Activated T-helper 17 cell treated with anti-CD3 and anti-CD28 coated beads, Interleukin-2, amount 50 U/mL, for 72 hours (primary cell): ENCODE results near the gene KLHL42. TPM values are rescaled to one million over a fixed set of nuclear protein-coding genes. Genes with fewer than 3 reads are reported as not detected.

Experiments used
- ATAC-seq: fragments of 150-1000 bp; cut with Tn5 transposase; replicated peaks from 2 replicates; pipeline ENCODE4 v1.10.0; 2021; ENCODE audit warnings: mild to moderate bottlenecking, moderate library complexity
- H3K27ac Mint-ChIP-seq: one replicate; pipeline ENCODE4 v1.8.0; 2022; ENCODE audit warnings: mixed read lengths
- H3K27me3 Mint-ChIP-seq: one replicate; pipeline ENCODE4 v1.8.0; 2022; ENCODE audit warnings: mixed read lengths
- H3K36me3 Mint-ChIP-seq: one replicate; pipeline ENCODE4 v1.8.0; 2022; ENCODE audit warnings: low read depth, mild to moderate bottlenecking, mixed read lengths
- H3K4me1 Mint-ChIP-seq: one replicate; pipeline ENCODE4 v1.8.0; 2022; ENCODE audit warnings: mixed read lengths
- H3K4me3 Mint-ChIP-seq: one replicate; pipeline ENCODE4 v1.8.0; 2022; ENCODE audit warnings: mild to moderate bottlenecking, mixed read lengths
- H3K9me3 Mint-ChIP-seq: one replicate; pipeline ENCODE4 v1.8.0; 2022; ENCODE audit warnings: mixed read lengths
- total RNA-seq, 2 donors: library from RNA; stranded (reverse); gene quantifications; one replicate each; pipeline ENCODE4 v1.2.3, GENCODE V29; 2022

KLHL42 gene
- total RNA-seq, 2 donors from 2014 or later, result 9.6 to 12.2 TPM

GRCh38 chr12:27771481-27772327 is 8.3 kb upstream of the KLHL42 start:
- Mint-ChIP-seq H3K4me3 (no peak overlapping the region), H3K4me1 (no peaks in the 10 kb centered on the region), H3K27me3 (no peaks in the 10 kb centered on the region), H3K36me3 (no peaks in the 10 kb centered on the region), H3K9me3 (no peaks in the 10 kb centered on the region), H3K27ac (no peak overlapping the region)
- peak; percentile 35 for ATAC-seq

DNA sequence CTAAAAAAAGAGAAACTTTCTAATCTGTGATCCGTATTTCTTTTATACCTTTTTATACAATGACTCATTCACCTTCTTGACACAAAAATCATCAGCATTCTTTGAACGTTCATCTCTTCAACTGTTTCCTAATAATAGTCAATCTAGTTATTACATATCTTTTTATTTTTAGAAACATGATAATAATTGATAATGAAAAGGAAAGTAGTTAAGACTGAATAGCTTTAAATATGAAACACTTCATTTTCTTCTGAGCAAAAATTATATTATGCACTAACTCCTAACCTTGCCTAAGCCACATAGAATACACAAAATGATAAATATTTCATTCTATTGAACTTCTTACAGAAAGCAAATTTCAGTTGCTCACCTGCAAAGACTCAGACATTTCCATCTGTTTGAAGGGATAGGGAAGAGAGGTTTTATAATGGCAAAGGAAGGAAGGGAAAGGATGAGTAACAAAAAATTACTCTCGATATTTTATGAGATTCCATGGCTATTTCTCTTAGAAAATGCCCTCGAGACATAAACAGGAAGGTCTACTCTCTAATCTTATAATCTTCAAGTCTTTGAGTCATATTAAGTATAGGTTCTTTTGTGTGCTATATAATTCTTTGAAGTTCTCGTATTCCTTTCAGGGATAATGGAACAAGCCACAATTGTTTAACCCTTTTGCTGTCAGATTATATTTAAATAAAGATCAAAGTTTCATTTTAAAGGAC is 7.5 kb upstream of the KLHL42 start:
- H3K27ac Mint-ChIP-seq, result no peak overlapping the region
- ATAC-seq, result no peak
- no peaks in the 10 kb centered on the region for H3K36me3 Mint-ChIP-seq
- no peak overlapping the region for H3K4me3 Mint-ChIP-seq
- H3K27me3 Mint-ChIP-seq, result no peaks in the 10 kb centered on the region
- H3K4me1 Mint-ChIP-seq, result no peaks in the 10 kb centered on the region
- no peaks in the 10 kb centered on the region for H3K9me3 Mint-ChIP-seq

GRCh38 chr12:27777141-27777540 is 2.9 kb upstream of the KLHL42 start:
- H3K36me3 Mint-ChIP-seq, result peaks cover 8% of the 10 kb centered on the region
- H3K27ac Mint-ChIP-seq, result no peak overlapping the region
- no peak overlapping the region for H3K4me3 Mint-ChIP-seq
- no peaks in the 10 kb centered on the region for H3K27me3 Mint-ChIP-seq
- H3K9me3 Mint-ChIP-seq, result no peaks in the 10 kb centered on the region
- no peak for ATAC-seq
- H3K4me1 Mint-ChIP-seq, result peaks cover 12% of the 10 kb centered on the region

DNA sequence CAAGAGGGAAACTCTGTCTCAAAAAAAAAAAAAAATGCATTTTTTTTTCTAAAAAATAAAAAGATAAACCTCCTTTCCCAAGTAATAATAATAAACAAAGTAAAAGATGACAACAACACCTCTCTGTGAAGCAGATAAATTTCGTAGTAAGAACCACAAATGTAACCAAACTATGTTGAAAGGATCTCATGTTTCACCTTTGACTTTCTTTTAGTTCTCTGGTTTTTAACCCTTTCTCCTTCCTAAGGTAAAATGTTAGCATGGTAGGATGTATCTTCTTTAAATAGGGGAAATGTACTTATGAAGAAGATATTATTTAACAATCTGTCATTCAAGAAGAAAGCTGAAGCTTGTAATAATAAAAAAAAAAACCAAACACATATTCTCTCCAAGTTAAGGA is 1.8 kb upstream of the KLHL42 start:
- peaks cover 15% of the 10 kb centered on the region for H3K36me3 Mint-ChIP-seq
- no peak overlapping the region for H3K27ac Mint-ChIP-seq
- H3K9me3 Mint-ChIP-seq, result no peaks in the 10 kb centered on the region
- peaks cover 21% of the 10 kb centered on the region for H3K4me1 Mint-ChIP-seq
- ATAC-seq, result no peak
- H3K27me3 Mint-ChIP-seq, result no peaks in the 10 kb centered on the region
- peak overlapping the region; percentile 76 for H3K4me3 Mint-ChIP-seq

- peak overlapping the region; percentile 76 for H3K4me3 Mint-ChIP-seq
- no peaks in the 10 kb centered on the region for H3K27me3 Mint-ChIP-seq
- H3K36me3 Mint-ChIP-seq, result peaks cover 16% of the 10 kb centered on the region
- no peaks in the 10 kb centered on the region for H3K9me3 Mint-ChIP-seq
- peak overlapping the region; percentile 47 for H3K27ac Mint-ChIP-seq
- peaks cover 22% of the 10 kb centered on the region for H3K4me1 Mint-ChIP-seq
- peak; percentile 46 for ATAC-seq
Observed at GRCh38 chr12:27779416-27779919, 565 bp upstream of the KLHL42 start.

GRCh38 chr12:27780612-27781408 is 777 bp downstream of the KLHL42 start:
- Mint-ChIP-seq H3K27ac (peak overlapping the region; percentile 37), H3K4me1 (peaks cover 33% of the 10 kb centered on the region), H3K27me3 (no peaks in the 10 kb centered on the region), H3K36me3 (peaks cover 20% of the 10 kb centered on the region), H3K4me3 (peak overlapping the region; percentile 82), H3K9me3 (no peaks in the 10 kb centered on the region)
- ATAC-seq, result peak; percentile 44

- Mint-ChIP-seq H3K4me3 (peak overlapping the region; percentile 82), H3K36me3 (peaks cover 26% of the 10 kb centered on the region), H3K4me1 (peaks cover 38% of the 10 kb centered on the region), H3K27me3 (no peaks in the 10 kb centered on the region), H3K9me3 (no peaks in the 10 kb centered on the region), H3K27ac (peak overlapping the region; percentile 37)
- ATAC-seq, result no peak
Observed at GRCh38 chr12:27781680-27782079, 1.6 kb downstream of the KLHL42 start.

DNA sequence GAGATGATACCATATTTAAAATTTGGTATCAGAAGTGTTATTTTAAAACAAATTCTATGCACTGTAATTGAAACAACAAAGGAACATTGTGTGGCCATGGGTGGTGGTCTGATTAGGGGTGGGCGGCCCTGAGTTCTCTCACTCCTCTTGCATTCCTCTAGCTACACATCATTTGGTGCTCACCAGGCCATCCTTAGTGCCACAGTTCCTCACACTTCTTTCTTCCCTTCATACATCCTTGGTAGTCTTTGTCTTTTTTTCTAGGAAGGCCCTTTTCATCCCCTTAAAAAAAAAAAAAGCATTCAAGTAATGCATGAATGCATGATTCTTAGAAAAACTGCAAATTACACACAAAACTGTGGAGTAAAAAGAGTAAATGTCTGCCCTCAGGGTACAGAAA is 2.4 kb downstream of the KLHL42 start:
- H3K27me3 Mint-ChIP-seq, result no peaks in the 10 kb centered on the region
- ATAC-seq, result no peak
- H3K27ac Mint-ChIP-seq, result peak overlapping the region; percentile 37
- H3K36me3 Mint-ChIP-seq, result peaks cover 26% of the 10 kb centered on the region
- H3K9me3 Mint-ChIP-seq, result no peaks in the 10 kb centered on the region
- H3K4me3 Mint-ChIP-seq, result peak overlapping the region; percentile 82
- peaks cover 38% of the 10 kb centered on the region for H3K4me1 Mint-ChIP-seq

DNA sequence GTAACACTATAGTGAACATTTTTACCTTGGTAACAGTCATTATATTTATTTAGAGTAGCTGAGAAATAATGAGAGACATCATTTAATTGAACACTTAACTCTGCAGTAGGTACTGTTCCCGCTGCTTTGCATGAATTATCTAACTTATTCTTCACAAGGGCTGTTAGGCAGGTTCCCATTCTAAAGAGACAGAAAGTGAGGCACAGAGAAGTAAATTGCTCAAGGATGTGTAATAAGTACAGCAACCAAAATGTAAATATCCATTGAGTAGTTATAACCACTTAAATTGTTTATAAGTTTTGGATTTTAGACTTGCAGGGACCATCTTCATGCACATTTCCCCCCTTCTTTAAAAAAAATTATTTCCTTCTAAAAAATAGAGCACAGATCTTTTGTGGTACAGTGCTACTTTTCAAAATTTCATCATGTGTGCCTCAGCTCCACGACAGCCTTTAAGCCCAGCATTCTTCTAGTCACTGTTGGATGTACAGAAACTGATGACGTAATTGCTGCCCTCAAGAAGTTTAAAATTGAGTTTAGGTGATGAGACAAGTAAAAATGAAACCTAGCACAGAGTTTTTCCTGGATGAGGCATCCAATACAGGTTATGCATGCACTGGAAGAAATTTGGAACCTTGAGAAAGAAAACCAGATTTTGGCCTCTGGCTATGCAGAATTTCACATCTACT is 6.0 kb downstream of the KLHL42 start:
- ATAC-seq, result peak; percentile 92
- Mint-ChIP-seq H3K36me3 (peaks cover 36% of the 10 kb centered on the region), H3K27ac (peak overlapping the region; percentile 63), H3K9me3 (no peaks in the 10 kb centered on the region), H3K4me3 (peak overlapping the region; percentile 10), H3K27me3 (no peaks in the 10 kb centered on the region), H3K4me1 (peaks cover 37% of the 10 kb centered on the region)

DNA sequence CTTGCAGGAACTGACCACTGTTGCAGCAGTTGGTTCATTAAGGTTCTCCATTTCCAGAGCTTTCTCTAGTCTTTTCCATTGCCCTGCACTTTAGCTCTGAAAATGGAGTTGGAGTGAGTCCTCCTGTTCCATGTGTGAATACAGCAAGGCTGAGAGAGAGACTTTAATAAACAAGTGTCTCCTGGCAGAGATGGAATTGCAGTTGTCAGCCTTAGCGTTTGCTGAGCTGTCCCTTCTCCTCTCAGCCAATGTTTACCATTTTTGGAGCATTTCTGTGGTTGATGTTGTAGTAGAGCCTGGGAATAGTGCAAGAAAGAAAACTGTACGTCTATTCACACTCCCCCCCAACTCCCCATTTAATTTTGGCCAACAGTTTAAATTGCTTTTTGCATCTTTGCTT is 7.5 kb downstream of the KLHL42 start:
- H3K9me3 Mint-ChIP-seq, result no peaks in the 10 kb centered on the region
- no peak overlapping the region for H3K4me3 Mint-ChIP-seq
- no peak for ATAC-seq
- peaks cover 37% of the 10 kb centered on the region for H3K36me3 Mint-ChIP-seq
- H3K27me3 Mint-ChIP-seq, result no peaks in the 10 kb centered on the region
- H3K27ac Mint-ChIP-seq, result no peak overlapping the region
- peaks cover 22% of the 10 kb centered on the region for H3K4me1 Mint-ChIP-seq

DNA sequence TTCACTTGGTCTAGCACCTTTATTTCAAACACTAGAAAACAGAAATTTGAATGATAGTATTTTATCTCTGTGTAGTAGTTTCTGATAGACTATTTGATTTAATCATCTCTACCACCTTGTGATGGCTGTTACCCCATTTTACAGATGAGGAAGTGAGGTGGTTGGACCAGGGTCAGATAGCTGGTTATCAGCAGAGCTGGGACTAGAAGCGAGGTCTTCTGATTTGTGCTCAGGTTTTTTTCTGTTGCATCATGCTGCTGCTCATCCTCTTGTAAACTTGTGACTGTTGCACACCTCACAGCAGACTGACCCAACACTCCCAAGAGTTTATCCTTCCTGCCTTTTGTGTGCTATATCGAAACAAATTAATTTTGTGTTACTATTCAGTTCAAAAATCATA is 10.1 kb downstream of the KLHL42 start:
- ATAC-seq, result no peak
- peaks cover 17% of the 10 kb centered on the region for H3K4me1 Mint-ChIP-seq
- H3K27me3 Mint-ChIP-seq, result no peaks in the 10 kb centered on the region
- no peak overlapping the region for H3K4me3 Mint-ChIP-seq
- H3K36me3 Mint-ChIP-seq, result peaks cover 55% of the 10 kb centered on the region
- H3K27ac Mint-ChIP-seq, result no peak overlapping the region
- no peaks in the 10 kb centered on the region for H3K9me3 Mint-ChIP-seq

DNA sequence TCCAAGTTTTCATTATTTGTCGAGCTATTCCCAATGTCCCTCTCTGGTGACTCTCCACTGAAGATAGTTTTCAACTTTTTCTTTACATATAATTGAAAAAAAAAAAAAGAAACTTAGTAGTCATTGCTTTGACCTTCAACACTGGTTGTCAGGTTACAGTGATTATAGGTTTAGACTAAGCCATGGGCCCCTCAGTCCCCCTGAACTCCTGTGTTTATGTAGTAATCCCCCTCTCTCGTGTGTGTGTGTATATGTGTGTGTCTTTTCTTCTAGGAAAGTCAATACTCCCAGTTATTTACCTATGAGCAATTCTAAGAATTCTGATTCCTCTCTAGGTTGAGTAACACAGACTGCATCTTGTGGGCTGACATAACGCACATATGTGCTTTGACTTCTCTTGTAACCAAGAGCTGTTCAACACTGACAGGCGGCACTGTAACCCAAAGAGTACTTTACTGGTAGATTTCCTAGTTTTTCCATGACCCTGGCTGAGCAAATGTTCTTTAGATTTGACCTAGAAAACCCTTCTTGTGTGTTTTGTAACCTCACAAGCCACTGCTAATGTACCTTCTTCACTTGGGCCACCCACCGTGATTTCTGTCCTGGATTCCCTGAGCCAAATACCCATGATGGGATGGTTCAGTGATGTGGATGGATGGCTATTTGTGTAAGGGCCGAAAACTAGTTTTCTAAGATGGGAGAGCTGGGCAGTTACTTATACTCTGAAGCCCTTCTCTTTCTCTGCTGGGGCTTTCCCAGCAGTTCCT is 15.0 kb downstream of the KLHL42 start:
- H3K27ac Mint-ChIP-seq, result peak overlapping the region; percentile 24
- H3K4me3 Mint-ChIP-seq, result peak overlapping the region; percentile 1
- no peaks in the 10 kb centered on the region for H3K27me3 Mint-ChIP-seq
- H3K36me3 Mint-ChIP-seq, result peaks cover 85% of the 10 kb centered on the region
- no peaks in the 10 kb centered on the region for H3K9me3 Mint-ChIP-seq
- ATAC-seq, result peak; percentile 92
- H3K4me1 Mint-ChIP-seq, result peaks cover 6% of the 10 kb centered on the region

DNA sequence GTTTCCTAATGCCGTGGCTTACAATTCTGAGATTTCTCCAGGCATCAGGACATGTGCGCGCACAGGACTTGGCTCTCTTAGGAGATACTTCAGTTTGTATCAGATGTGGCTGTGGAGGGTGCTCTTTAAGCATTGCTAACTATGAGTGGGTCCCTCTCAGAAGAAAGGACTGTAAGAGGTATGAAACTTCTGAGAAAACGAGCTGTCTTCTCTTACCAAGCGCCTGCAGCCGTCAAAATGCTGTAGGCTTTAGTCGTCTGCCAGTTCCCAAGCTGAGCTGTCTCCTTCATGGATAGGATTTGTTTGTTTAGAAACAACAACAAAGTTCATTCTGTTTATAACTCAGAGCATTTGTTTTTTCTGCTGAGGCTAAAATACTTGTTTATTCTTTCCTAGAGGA is 16.1 kb downstream of the KLHL42 start:
- Mint-ChIP-seq H3K27me3 (no peaks in the 10 kb centered on the region), H3K36me3 (peaks cover 89% of the 10 kb centered on the region), H3K4me1 (peaks cover 16% of the 10 kb centered on the region), H3K9me3 (no peaks in the 10 kb centered on the region), H3K27ac (no peak overlapping the region), H3K4me3 (no peak overlapping the region)
- peak; percentile 34 for ATAC-seq
